Hepatocyte (in vitro differentiated cells): ENCODE measurements around the gene ZDBF2.

Source experiments
- EZH2 ChIP-seq: fragments of 200-600 bp; sonication (generic); IDR thresholded peaks from 2 replicates; pipeline ENCODE4 v1.6.1; 2016; ENCODE audit warnings: antibody characterized with exemption, mild to moderate bottlenecking, borderline replicate concordance
- TF ChIP-seq, protein P1 (sequence below): fragments of 200-600 bp; sonication (generic); IDR thresholded peaks from 2 replicates; pipeline ENCODE4 v1.5.1; 2016; ENCODE audit warnings: antibody characterized with exemption, mild to moderate bottlenecking; ENCODE audit not compliant: poor library complexity

DNA sequence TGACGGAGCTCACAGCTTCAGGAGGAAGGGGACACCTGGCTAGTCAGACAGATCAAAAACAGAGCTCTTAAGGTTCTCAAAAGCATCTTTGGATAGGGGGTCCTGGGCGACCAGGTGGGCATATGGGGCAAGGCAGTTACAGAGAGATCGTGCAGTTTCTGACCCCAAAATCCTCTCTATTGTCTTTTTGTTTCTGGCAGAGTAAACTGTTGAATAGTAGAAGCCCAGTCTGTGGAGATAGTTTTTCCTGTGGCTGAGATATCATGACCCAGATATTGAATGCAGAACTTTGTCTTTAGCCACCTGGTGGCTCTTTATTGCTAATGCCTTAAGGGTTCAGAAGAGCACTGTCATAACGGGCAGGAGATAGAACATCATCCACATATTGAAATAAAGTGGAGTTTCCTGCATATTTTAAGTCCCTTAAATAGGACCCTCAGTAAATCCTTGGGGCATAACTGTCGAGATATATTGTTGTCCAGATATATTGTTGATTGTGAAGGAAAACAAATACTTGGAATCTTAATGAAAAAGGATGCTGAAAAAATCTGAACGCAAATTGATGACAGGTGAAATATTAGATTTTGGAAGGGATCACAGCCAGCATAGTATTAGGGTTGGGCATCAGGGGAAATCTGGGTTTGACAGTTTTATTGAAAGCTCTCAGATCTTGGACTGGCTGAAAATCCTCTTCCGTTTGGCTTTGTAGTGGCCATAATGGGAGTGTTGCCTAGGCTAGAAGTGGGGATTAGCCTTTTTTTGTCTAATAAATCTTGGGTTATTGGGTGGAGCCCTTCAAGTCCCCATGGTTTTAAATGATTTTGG is 14.1 kb upstream of the ZDBF2 start:
- TF ChIP-seq, protein P1, sequence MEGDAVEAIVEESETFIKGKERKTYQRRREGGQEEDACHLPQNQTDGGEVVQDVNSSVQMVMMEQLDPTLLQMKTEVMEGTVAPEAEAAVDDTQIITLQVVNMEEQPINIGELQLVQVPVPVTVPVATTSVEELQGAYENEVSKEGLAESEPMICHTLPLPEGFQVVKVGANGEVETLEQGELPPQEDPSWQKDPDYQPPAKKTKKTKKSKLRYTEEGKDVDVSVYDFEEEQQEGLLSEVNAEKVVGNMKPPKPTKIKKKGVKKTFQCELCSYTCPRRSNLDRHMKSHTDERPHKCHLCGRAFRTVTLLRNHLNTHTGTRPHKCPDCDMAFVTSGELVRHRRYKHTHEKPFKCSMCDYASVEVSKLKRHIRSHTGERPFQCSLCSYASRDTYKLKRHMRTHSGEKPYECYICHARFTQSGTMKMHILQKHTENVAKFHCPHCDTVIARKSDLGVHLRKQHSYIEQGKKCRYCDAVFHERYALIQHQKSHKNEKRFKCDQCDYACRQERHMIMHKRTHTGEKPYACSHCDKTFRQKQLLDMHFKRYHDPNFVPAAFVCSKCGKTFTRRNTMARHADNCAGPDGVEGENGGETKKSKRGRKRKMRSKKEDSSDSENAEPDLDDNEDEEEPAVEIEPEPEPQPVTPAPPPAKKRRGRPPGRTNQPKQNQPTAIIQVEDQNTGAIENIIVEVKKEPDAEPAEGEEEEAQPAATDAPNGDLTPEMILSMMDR, result peak; percentile 41
- peak; percentile 21 for TF ChIP-seq EZH2
